Aorta (tissue), 5 donors: Measurements from ENCODE around the gene NUBP1. TPM values are rescaled to one million over a fixed set of nuclear protein-coding genes. Genes with fewer than 3 reads are reported as not detected.

Experiments used
- ATAC-seq: fragments of 200-7000 bp; cut with Tn5 transposase; one replicate; pipeline ENCODE4 v1.9.1; 2022; ENCODE audit warnings: moderate library complexity; ENCODE audit not compliant: low FRiP score
- DNase-seq, 2 donors: peaks; one replicate each; pipeline ENCODE4 v3.0.0-alpha.2; 2020
- H3K27ac ChIP-seq, 2 donors: one replicate each; pipeline ENCODE4 v1.5.1; 2013; ENCODE audit warnings: low read length in 2 of 2, mild to moderate bottlenecking in 2 of 2, moderate library complexity in 2 of 2, control low read depth in 1 of 2, inconsistent platforms in 1 of 2, low read depth in 1 of 2
- H3K27me3 ChIP-seq, 2 donors: one replicate each; pipeline ENCODE4 v1.6.1; 2013; ENCODE audit warnings: control low read depth in 1 of 2, low read length in 1 of 2, mild to moderate bottlenecking in 1 of 2, moderate library complexity in 1 of 2; ENCODE audit not compliant: insufficient read depth in 2 of 2, control insufficient read depth in 1 of 2
- H3K36me3 ChIP-seq, 2 donors: one replicate each; pipeline ENCODE4 v1.6.1; 2013; ENCODE audit warnings: control low read depth in 1 of 2, low read length in 1 of 2, mild to moderate bottlenecking in 1 of 2; ENCODE audit not compliant: insufficient read depth in 2 of 2, control insufficient read depth in 1 of 2
- H3K4me1 ChIP-seq, 2 donors: one replicate each; pipeline ENCODE4 v1.6.1; 2013; ENCODE audit warnings: low read length in 2 of 2, control low read depth in 1 of 2, mild to moderate bottlenecking in 1 of 2, moderate library complexity in 1 of 2; ENCODE audit not compliant: insufficient read depth in 2 of 2, control insufficient read depth in 1 of 2
- H3K4me3 ChIP-seq, 2 donors: one replicate each; pipeline ENCODE4 v1.5.1; 2013; ENCODE audit warnings: low read length in 2 of 2, control low read depth in 1 of 2, mild to moderate bottlenecking in 1 of 2
- H3K9me3 ChIP-seq: one replicate; pipeline ENCODE4 v1.6.1; 2013; ENCODE audit warnings: mild to moderate bottlenecking, low read length; ENCODE audit not compliant: control insufficient read depth
- WGBS, 2 donors: extraction: QIAGEN DNeasy Blood & Tissue Kit; methylation state at CpG; one replicate each; pipeline ENCODE4 v1.1.7; 2013; 5-methylcytosine and 5-hydroxymethylcytosine counted together
- intact Hi-C, 2 donors: fragments of 100-400 bp; cut with DNase I; formaldehyde crosslinking; loops; one replicate each; pipeline versions ENCODE4 v1.14.2 to v1.15.0; 2022
- polyA plus RNA-seq, 2 donors: library from polyadenylated mRNA; stranded (reverse); fragments of 200-250 nt; gene quantifications; one replicate each; pipeline ENCODE4 v1.2.3, GENCODE V29; 2013
- total RNA-seq, 2 donors: library from RNA; stranded (reverse); fragmentation: NEBNext Ultra II Directional; extraction: Animal tissue kit (Norgen Biotek cat#: 25700); gene quantifications; one replicate each; pipeline ENCODE4 v1.2.1, GENCODE V29; 2021
- donor health status: healthy with polysubstance abuse.
- donor health status: Bipolar disorder and iron deficiency.
- donor health status: DM: no; HTN: no; CAD: no.
- donor health status: DM: no; HTN: no; CAD: no.
- donor health status: DM: yes; HTN: yes; CAD: no.

NUBP1 gene
- total and polyA plus RNA-seq, 4 donors, result 29.6 to 37.2 (median 31.3) TPM

GRCh38 chr16:10791048-10791447 lies 47.4 kb downstream of the NUBP1 start:
- intact Hi-C loops, result no loop called here
- no peak overlapping the region for H3K27ac ChIP-seq
- no peaks in the 10 kb centered on the region for H3K27me3 ChIP-seq
- H3K4me3 ChIP-seq, result no peak overlapping the region
- WGBS, 2 donors, result 78 to 87% methylated on average over 4 of the region's 4 CpGs
- ATAC-seq (no peak), DNase-seq (no peak)
- H3K9me3 ChIP-seq, result no peaks in the 10 kb centered on the region
- no peaks in the 10 kb centered on the region for H3K4me1 ChIP-seq
- no peaks in the 10 kb centered on the region for H3K36me3 ChIP-seq

GRCh38 chr16:10799736-10800135 lies 56.1 kb downstream of the NUBP1 start:
- no peak overlapping the region for H3K4me3 ChIP-seq
- H3K27ac ChIP-seq, result no peak overlapping the region
- no peaks in the 10 kb centered on the region for H3K9me3 ChIP-seq
- no peaks in the 10 kb centered on the region for H3K27me3 ChIP-seq
- DNase-seq (no peak), ATAC-seq (no peak)
- H3K36me3 ChIP-seq, result no peaks in the 10 kb centered on the region
- WGBS, 2 donors, result 96 to 97% methylated on average over 3 of the region's 3 CpGs
- H3K4me1 ChIP-seq, result no peaks in the 10 kb centered on the region
- intact Hi-C loops, result no loop called here

DNA sequence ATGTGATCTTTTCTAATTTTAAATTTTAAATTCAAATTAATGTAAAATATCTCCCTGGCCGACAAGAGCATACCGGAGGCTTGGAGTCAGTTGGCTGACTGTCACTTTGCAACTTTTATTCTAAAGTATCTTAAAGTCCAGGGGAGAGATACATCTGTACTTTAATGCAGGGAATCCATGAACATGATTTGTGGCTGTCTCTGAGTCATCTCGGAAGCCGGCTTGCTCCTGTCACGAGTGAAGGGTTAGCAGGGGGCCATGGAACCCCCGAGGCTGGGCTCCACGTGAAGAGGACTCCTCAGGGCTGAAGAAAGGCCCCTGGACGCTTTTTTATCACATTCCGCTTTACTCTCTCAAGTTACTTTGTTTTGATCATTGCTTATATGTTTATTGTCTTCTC lies 61.7 kb downstream of the NUBP1 start:
- Histone ChIP-seq H3K36me3 (no peaks in the 10 kb centered on the region), H3K4me1 (no peaks in the 10 kb centered on the region), H3K27ac (no peak overlapping the region), H3K9me3 (no peaks in the 10 kb centered on the region), H3K27me3 (no peaks in the 10 kb centered on the region), H3K4me3 (no peak overlapping the region)
- intact Hi-C loops, result no loop called here
- DNase-seq (no peak), ATAC-seq (no peak)
- 84 to 87% methylated on average over 9 of the region's 9 CpGs for WGBS, 2 donors

GRCh38 chr16:10806698-10807097 lies 63.1 kb downstream of the NUBP1 start:
- ATAC-seq, result no peak

DNA sequence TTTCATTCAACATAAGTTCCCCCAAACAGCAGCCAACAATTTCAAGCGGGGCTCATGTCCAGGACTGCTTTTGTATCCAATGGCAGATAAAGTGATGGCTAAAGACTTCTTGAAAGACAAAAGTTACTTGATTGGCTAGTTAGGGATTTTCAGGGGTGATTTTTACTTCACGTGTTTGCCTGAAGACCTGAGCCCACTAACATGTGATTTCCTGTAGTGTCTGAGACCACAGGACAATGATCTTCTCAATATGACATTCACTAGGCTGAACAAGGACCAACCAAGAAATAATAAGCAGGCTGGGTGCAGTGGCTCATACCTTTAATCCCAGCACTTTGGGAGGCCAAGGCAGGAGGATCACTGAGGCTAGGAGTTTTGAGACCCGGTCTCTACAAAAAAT lies 64.6 kb downstream of the NUBP1 start:
- no peaks in the 10 kb centered on the region for H3K27me3 ChIP-seq
- no peak overlapping the region for H3K4me3 ChIP-seq
- H3K27ac ChIP-seq, result no peak overlapping the region
- H3K36me3 ChIP-seq, result no peaks in the 10 kb centered on the region
- whole genome bisulfite sequencing, 2 donors, result 91 to 96% methylated on average over 3 of the region's 3 CpGs
- no peak for DNase-seq
- H3K4me1 ChIP-seq, result no peaks in the 10 kb centered on the region
- no peak for ATAC-seq
- no peaks in the 10 kb centered on the region for H3K9me3 ChIP-seq
- intact Hi-C loops, result no loop called here

More at GRCh38 chr16:10806698-10807097, 63.1 kb downstream of the NUBP1 start:
- H3K4me3 ChIP-seq, result no peak overlapping the region
- no peaks in the 10 kb centered on the region for H3K36me3 ChIP-seq
- WGBS, 2 donors, result 92 to 93% methylated on average over 6 of the region's 6 CpGs
- H3K27me3 ChIP-seq, result no peaks in the 10 kb centered on the region
- DNase-seq, result no peak
- H3K4me1 ChIP-seq, result no peaks in the 10 kb centered on the region
- H3K27ac ChIP-seq, result no peak overlapping the region
- intact Hi-C loops, result no loop called here
- no peaks in the 10 kb centered on the region for H3K9me3 ChIP-seq

- no peaks in the 10 kb centered on the region for H3K9me3 ChIP-seq
- intact Hi-C loops, result no loop called here
- DNase-seq (no peak), ATAC-seq (no peak)
- no peaks in the 10 kb centered on the region for H3K4me1 ChIP-seq
- H3K27ac ChIP-seq, result no peak overlapping the region
- H3K4me3 ChIP-seq, result no peak overlapping the region
- H3K36me3 ChIP-seq, result no peaks in the 10 kb centered on the region
- H3K27me3 ChIP-seq, result no peaks in the 10 kb centered on the region
- WGBS, 2 donors, result 93 to 96% methylated on average over 3 of the region's 3 CpGs
These were observed 65.2 kb downstream of the NUBP1 start for GRCh38 chr16:10808850-10809249.

DNA sequence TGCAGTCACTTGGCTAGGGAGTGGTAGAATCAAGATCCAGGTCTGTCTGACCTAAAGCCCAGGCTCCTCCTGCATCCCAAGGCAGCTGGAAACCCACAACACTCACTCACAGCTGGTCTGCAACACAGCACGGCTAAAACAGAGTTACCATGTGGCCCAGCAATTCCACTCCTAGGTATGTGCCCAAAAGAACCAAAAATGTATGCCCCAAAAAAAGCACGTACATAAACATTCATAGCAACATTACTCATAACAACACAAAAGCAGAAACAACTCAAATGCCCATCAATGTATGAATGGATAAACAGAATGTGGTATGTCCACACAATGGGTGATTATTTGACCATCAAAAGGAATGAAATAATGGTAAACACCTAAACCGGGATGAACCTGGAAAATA lies 66.1 kb downstream of the NUBP1 start:
- no peaks in the 10 kb centered on the region for H3K36me3 ChIP-seq
- no peaks in the 10 kb centered on the region for H3K27me3 ChIP-seq
- no peaks in the 10 kb centered on the region for H3K4me1 ChIP-seq
- DNase-seq (no peak), ATAC-seq (no peak)
- H3K9me3 ChIP-seq, result no peaks in the 10 kb centered on the region
- WGBS, 2 donors, result 97% methylated on average over 3 of the region's 3 CpGs
- H3K27ac ChIP-seq, result no peak overlapping the region
- no peak overlapping the region for H3K4me3 ChIP-seq
- intact Hi-C loops, result no loop called here

- WGBS, 2 donors, result 65 to 66% methylated on average over 6 of the region's 6 CpGs
- H3K27me3 ChIP-seq, result no peaks in the 10 kb centered on the region
- H3K36me3 ChIP-seq, result no peaks in the 10 kb centered on the region
- H3K4me1 ChIP-seq, result no peaks in the 10 kb centered on the region
- no peak overlapping the region for H3K4me3 ChIP-seq
- no peak overlapping the region for H3K27ac ChIP-seq
- ATAC-seq, result no peak
- no peaks in the 10 kb centered on the region for H3K9me3 ChIP-seq
- no peak for DNase-seq
- intact Hi-C loops, result no loop called here
These were observed 68.9 kb downstream of the NUBP1 start for GRCh38 chr16:10812312-10813098.

GRCh38 chr16:10813099-10813455 lies 69.4 kb downstream of the NUBP1 start:
- Histone ChIP-seq H3K36me3 (no peaks in the 10 kb centered on the region), H3K27ac (no peak overlapping the region), H3K9me3 (no peaks in the 10 kb centered on the region), H3K4me1 (no peaks in the 10 kb centered on the region), H3K27me3 (no peaks in the 10 kb centered on the region), H3K4me3 (no peak overlapping the region)
- 74 to 79% methylated on average over 4 of the region's 4 CpGs for WGBS, 2 donors
- no peak for DNase-seq
- ATAC-seq, result no peak
- intact Hi-C loops, result no loop called here
